ENCODE measurements around the gene TRAF3.

The TRAF3 gene

DNA sequence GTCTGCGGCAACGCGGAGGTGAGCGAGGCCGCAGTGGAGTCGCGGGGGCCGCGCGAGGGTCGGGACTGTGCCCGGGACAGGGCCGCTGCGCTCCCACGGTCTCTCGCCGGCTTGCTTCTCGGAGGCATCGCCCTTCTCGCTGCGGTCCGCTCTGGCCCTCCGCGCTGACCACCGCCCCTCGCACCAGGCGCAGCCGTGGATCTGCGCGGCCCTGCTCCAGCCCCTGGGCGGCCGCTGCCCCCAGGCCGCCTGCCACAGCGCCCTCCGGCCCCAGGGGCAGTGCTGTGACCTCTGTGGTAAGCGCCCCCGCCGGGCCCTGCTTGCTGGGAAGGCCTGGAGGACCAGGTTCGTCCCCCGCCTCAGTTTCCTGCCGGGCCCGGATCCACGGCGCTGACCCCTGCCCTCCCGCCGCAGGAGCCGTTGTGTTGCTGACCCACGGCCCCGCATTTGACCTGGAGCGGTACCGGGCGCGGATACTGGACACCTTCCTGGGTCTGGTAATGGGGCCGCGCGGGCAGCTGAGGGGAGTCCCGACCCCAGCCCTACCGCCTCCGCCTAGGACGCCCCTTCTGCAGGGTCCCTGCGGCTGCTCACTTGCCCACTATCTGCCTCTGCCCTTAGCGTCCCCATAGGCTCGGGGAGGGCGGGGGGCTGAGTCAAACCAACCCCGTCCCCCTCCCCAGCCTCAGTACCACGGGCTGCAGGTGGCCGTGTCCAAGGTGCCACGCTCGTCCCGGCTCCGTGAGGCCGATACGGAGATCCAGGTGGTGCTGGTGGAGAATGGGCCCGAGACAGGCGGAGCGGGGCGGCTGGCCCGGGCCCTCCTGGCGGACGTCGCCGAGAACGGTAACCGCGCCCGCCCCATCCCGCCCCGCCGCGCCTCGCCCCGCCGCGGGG lies 152.2 kb downstream of the TRAF3 start:
- H3K4me1 ChIP-seq (ENCODE audit: low read depth, poor library complexity, severe bottlenecking): no peaks in the 10 kb centered on the region
- H3K36me3 ChIP-seq (ENCODE audit: insufficient read depth): no peaks in the 10 kb centered on the region
- no peak overlapping the region for H3K9ac ChIP-seq
- TF ChIP-seq, protein P1, sequence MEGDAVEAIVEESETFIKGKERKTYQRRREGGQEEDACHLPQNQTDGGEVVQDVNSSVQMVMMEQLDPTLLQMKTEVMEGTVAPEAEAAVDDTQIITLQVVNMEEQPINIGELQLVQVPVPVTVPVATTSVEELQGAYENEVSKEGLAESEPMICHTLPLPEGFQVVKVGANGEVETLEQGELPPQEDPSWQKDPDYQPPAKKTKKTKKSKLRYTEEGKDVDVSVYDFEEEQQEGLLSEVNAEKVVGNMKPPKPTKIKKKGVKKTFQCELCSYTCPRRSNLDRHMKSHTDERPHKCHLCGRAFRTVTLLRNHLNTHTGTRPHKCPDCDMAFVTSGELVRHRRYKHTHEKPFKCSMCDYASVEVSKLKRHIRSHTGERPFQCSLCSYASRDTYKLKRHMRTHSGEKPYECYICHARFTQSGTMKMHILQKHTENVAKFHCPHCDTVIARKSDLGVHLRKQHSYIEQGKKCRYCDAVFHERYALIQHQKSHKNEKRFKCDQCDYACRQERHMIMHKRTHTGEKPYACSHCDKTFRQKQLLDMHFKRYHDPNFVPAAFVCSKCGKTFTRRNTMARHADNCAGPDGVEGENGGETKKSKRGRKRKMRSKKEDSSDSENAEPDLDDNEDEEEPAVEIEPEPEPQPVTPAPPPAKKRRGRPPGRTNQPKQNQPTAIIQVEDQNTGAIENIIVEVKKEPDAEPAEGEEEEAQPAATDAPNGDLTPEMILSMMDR (conservative IDR thresholded peaks at IDR 0.05; ENCODE audit: low read depth, low read length): no peak
- no peak overlapping the region for H3K27ac ChIP-seq
- no peak overlapping the region for H3K4me3 ChIP-seq (IDR thresholded peaks at IDR 0.05; ENCODE audit: insufficient read depth, low read depth, low read length)
- no peaks in the 10 kb centered on the region for H3K79me2 ChIP-seq (ENCODE audit: insufficient read depth, low read depth)
- no peaks in the 10 kb centered on the region for H3K27me3 ChIP-seq (ENCODE audit: insufficient read depth, low read depth)
- no peaks in the 10 kb centered on the region for H4K20me1 ChIP-seq (ENCODE audit: insufficient read depth)
- H3K4me2 ChIP-seq: no peak overlapping the region
- no peak overlapping the region for H2AFZ ChIP-seq (ENCODE audit: low read depth)

DNA sequence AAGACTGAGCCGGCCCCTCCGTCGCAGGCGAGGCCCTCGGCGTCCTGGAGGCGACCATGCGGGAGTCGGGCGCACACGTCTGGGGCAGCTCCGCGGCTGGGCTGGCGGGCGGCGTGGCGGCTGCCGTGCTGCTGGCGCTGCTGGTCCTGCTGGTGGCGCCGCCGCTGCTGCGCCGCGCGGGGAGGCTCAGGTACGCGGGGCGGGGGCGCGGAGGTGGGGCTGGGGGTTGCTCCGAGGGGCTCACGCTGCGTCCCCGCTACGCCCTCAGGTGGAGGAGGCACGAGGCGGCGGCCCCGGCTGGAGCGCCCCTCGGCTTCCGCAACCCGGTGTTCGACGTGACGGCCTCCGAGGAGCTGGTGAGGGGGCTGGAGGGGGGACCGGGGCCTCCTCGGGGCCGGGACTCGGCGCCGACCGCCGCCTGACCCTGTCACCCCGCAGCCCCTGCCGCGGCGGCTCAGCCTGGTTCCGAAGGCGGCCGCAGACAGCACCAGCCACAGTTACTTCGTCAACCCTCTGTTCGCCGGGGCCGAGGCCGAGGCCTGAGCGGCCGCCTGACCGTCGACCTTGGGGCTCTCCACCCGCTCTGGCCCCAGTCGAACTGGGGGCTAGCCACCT lies 153.0 kb downstream of the TRAF3 start:
- Histone ChIP-seq H3K4me2 (no peak overlapping the region), H3K27me3 (ENCODE audit: insufficient read depth, low read depth) (no peaks in the 10 kb centered on the region), H3K27ac (no peak overlapping the region), H3K4me3 (IDR thresholded peaks at IDR 0.05; ENCODE audit: insufficient read depth, low read depth, low read length) (no peak overlapping the region), H3K79me2 (ENCODE audit: insufficient read depth, low read depth) (no peaks in the 10 kb centered on the region), H4K20me1 (ENCODE audit: insufficient read depth) (no peaks in the 10 kb centered on the region), H3K36me3 (ENCODE audit: insufficient read depth) (no peaks in the 10 kb centered on the region), H3K9ac (no peak overlapping the region), H3K4me1 (ENCODE audit: low read depth, poor library complexity, severe bottlenecking) (no peaks in the 10 kb centered on the region), H2AFZ (ENCODE audit: low read depth) (no peak overlapping the region)
- TF ChIP-seq, protein P1 (conservative IDR thresholded peaks at IDR 0.05; ENCODE audit: low read depth, low read length): no peak

DNA sequence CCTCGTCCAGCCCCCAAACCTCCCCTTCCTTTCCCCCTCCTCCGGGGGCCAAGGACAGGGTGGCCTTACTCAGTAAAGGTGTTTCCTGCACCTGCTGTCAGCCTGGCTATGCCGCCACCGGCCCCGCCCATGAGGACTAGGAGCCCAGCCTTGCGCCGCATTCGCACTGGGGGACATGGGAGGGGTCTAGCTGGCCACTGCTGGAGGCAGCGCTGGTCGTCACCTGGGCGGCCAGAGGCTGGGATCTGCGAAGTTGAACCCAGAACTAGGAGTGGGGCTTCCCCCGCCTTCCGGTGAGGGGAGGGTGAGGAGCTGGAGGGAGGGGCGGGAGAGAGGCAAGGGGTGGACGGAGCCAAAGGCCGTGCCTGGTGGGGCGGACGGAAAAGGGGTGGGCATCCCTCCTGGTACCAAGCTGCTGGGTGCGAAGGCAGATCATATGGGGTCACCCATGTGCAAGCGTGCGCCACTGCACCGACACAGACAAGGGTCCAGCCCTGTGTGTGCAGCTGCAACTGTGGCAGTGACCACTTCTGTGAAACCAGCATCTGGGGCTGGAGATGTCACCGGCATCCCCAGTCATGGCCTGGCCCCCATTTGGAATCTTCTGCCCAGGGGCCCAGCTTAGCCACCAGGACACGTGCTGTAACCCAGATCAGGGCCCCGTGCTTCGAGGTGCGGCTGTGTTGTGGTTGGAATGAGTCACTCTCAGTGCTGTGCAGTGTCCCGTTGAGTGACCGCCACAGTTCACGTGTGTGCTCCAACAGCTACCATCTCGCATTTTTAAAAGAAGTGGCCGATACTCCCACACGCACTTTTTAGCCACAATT lies 153.7 kb downstream of the TRAF3 start:
- no peaks in the 10 kb centered on the region for H4K20me1 ChIP-seq (ENCODE audit: insufficient read depth)
- H3K4me2 ChIP-seq: no peak overlapping the region
- no peak overlapping the region for H2AFZ ChIP-seq (ENCODE audit: low read depth)
- no peaks in the 10 kb centered on the region for H3K27me3 ChIP-seq (ENCODE audit: insufficient read depth, low read depth)
- H3K4me1 ChIP-seq (ENCODE audit: low read depth, poor library complexity, severe bottlenecking): no peaks in the 10 kb centered on the region
- no peak overlapping the region for H3K27ac ChIP-seq
- no peak overlapping the region for H3K4me3 ChIP-seq (IDR thresholded peaks at IDR 0.05; ENCODE audit: insufficient read depth, low read depth, low read length)
- no peaks in the 10 kb centered on the region for H3K36me3 ChIP-seq (ENCODE audit: insufficient read depth)
- no peak overlapping the region for H3K9ac ChIP-seq
- no peaks in the 10 kb centered on the region for H3K79me2 ChIP-seq (ENCODE audit: insufficient read depth, low read depth)
- TF ChIP-seq, protein P1 (conservative IDR thresholded peaks at IDR 0.05; ENCODE audit: low read depth, low read length): no peak

DNA sequence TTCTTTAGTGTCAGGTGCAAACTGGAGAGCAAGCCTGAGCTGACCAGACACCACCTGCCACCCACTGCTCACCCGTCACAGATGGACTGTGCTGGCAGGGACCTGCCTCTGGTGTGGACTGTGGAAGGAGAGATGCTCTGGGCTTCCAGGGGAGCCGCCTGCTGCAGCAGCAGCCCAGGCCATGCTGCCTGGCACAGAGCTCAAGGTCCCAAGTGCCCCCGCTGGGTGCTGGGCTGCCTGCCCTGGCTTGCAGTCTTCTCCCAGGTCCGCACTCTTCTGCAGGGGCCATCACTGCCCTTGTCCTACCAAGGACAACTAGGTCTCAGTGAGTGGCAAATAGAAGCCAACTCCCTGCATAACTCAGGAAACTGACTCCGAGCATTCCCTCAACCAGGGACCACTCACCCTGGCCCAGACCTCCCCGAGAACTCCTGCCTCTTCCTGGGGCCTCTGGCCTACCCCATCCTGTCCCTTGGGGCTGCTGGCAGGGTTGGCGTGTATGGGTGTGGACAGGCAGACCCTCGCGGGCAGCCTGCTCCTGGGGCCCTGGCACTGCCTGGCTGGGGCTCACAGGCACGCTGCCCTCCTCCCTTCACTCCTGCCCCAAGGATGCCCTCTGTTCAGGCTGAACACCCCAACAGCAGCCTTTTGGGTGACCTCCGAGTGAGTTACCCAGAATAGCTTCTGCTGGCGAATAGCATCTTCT lies 154.5 kb downstream of the TRAF3 start:
- Histone ChIP-seq H3K79me2 (ENCODE audit: insufficient read depth, low read depth) (no peaks in the 10 kb centered on the region), H3K9ac (no peak overlapping the region), H3K4me2 (no peak overlapping the region), H4K20me1 (ENCODE audit: insufficient read depth) (no peaks in the 10 kb centered on the region), H3K4me3 (IDR thresholded peaks at IDR 0.05; ENCODE audit: insufficient read depth, low read depth, low read length) (no peak overlapping the region), H2AFZ (ENCODE audit: low read depth) (no peak overlapping the region), H3K27me3 (ENCODE audit: insufficient read depth, low read depth) (no peaks in the 10 kb centered on the region), H3K36me3 (ENCODE audit: insufficient read depth) (no peaks in the 10 kb centered on the region), H3K27ac (no peak overlapping the region), H3K4me1 (ENCODE audit: low read depth, poor library complexity, severe bottlenecking) (no peaks in the 10 kb centered on the region)
- TF ChIP-seq, protein P1 (conservative IDR thresholded peaks at IDR 0.05; ENCODE audit: low read depth, low read length): no peak
